Kidney epithelial cell (primary cell): ENCODE measurements around the gene FAF1. TPM values are rescaled to one million over a fixed set of nuclear protein-coding genes. Genes with fewer than 3 reads are reported as not detected.
"Not testable (repeated sequence)": the region's sequence is repeated elsewhere in the genome, so short reads cannot be mapped to it uniquely, and the experiment has no call there.

ENCODE experiments used
- DNase-seq: peaks from one replicate; pipeline ENCODE4 v3.0.0-alpha.2; 2010; ENCODE audit warnings: low read depth
- H3K27me3 ChIP-seq: 2 replicates; pipeline ENCODE4 v1.6.0; 2011; ENCODE audit warnings: low read length; ENCODE audit not compliant: control insufficient read depth, insufficient read depth
- H3K36me3 ChIP-seq: 2 replicates; pipeline ENCODE4 v1.5.1; 2011; ENCODE audit warnings: low read length; ENCODE audit not compliant: control insufficient read depth, insufficient read depth
- H3K4me3 ChIP-seq: 2 replicates; pipeline ENCODE4 v1.5.1; 2011; ENCODE audit warnings: low read depth, mild to moderate bottlenecking, control low read depth, low read length
- total RNA-seq: library from RNA; depleted of rRNA; stranded (reverse); fragments of >200 nt; gene quantifications from 2 replicates; pipeline ENCODE4 v1.2.3, GENCODE V29; 2015
- TF ChIP-seq, protein P1 (sequence below): IDR thresholded peaks from 2 replicates; pipeline ENCODE4 v1.5.1; 2011; ENCODE audit warnings: mild to moderate bottlenecking, moderate library complexity, low read length, control low read depth, inconsistent platforms; ENCODE audit not compliant: insufficient read depth, poor library complexity, severe bottlenecking

The FAF1 gene
- total RNA-seq, 1 donor from 2014 or later: 57.8 TPM

DNA sequence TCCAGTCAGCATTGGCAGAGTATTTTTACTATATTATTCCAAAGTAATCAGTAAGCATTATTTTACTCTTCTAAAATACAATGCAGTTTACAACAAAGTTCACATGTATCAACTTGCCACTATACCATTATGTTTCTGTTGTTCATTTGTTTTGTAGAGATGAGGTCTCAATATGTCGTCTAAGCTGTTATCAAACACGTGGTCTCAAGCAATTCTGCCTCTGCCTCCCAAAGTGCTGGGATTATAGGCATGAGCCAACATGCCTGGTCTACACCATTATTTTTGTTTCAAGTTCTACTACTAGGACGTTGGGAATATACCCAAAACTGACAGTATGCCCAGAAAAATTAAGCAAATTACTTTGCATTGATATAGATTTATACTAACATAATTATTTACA, 19.8 kb downstream of the FAF1 start:
- Histone ChIP-seq H3K4me3 (no peak overlapping the region), H3K27me3 (no peaks in the 10 kb centered on the region), H3K36me3 (no peaks in the 10 kb centered on the region)
- no peak for DNase-seq
- TF ChIP-seq, protein P1, sequence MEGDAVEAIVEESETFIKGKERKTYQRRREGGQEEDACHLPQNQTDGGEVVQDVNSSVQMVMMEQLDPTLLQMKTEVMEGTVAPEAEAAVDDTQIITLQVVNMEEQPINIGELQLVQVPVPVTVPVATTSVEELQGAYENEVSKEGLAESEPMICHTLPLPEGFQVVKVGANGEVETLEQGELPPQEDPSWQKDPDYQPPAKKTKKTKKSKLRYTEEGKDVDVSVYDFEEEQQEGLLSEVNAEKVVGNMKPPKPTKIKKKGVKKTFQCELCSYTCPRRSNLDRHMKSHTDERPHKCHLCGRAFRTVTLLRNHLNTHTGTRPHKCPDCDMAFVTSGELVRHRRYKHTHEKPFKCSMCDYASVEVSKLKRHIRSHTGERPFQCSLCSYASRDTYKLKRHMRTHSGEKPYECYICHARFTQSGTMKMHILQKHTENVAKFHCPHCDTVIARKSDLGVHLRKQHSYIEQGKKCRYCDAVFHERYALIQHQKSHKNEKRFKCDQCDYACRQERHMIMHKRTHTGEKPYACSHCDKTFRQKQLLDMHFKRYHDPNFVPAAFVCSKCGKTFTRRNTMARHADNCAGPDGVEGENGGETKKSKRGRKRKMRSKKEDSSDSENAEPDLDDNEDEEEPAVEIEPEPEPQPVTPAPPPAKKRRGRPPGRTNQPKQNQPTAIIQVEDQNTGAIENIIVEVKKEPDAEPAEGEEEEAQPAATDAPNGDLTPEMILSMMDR: no peak

DNA sequence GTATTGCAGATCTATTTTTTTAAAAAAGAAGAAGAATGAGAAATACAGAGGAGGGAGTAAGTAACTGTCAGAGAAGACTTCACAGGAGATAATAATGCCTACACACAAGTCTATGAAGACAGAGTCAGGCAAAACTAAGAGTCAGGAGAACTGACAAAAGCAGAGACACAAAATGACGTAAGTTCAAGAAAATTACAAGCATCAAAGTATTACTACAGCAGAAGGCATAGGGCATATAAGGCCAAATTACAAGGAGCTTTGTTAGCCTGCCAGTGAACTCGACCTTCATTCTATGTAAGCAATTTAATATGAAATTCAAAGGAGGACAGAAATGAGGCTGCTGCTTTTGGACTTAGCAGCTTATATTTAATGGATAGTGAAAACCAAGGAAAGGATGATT, 23.7 kb downstream of the FAF1 start:
- TF ChIP-seq, protein P1: no peak
- no peak for DNase-seq
- Histone ChIP-seq H3K36me3 (no peaks in the 10 kb centered on the region), H3K4me3 (no peak overlapping the region), H3K27me3 (no peaks in the 10 kb centered on the region)

DNA sequence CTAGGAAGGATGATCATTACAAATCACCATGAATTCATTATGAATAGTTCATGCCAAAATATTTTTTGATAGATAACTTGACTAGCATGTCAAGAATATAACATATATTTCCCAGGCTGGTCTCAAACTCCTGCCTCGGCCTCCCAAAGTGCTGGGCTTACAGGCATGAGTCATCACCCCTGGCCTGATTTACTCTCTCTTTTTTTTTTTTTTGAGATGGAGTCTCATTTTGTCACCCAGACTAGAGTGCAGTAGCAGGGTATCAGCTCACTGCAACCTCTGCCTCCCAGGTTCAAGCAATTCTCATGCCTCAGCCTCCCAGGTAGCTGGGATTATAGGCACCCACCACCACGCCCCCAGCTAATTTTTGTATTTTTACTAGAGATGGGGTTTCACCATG, 24.8 kb downstream of the FAF1 start:
- DNase-seq, H3K36me3 ChIP-seq, H3K27me3 ChIP-seq, H3K4me3 ChIP-seq: not testable (repeated sequence)

DNA sequence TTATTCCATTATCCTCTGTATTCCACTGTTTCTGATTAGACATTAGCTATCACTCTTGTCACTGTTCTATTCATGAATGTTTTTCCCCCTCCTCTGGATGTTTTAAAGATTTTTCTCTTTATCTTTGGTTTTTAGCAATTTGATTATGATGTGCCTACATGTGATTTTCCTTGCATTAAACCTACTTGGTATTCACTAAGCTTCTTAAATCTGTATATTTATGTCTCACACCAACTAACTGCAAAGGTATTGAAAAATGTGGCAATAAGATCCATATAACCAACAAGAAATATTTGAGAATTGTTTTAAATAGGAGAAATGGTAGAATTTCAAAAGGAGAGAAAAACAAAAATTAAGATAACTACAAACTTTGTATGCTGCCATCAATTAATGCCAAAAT, 25.2 kb downstream of the FAF1 start:
- DNase-seq: no peak
- no peaks in the 10 kb centered on the region for H3K36me3 ChIP-seq
- H3K4me3 ChIP-seq: no peak overlapping the region
- TF ChIP-seq, protein P1: no peak
- no peaks in the 10 kb centered on the region for H3K27me3 ChIP-seq

DNA sequence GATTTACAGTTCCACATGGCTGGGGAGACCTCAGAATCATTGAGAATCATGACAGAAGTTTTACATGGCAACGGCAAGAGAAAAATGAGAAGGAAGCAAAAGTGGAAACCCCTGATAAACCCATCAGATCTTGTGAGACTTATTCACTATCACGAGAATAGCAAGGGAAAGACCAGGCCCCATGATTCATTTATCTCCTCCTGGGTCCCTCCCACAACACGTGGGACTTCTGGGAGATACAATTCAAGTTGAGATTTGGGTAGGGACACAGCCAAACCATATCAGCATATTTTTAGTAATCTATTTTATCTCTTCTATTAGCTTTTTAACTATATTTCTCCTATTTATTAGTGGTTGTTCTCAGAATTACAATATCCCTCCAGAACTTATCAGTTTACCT, 26.3 kb downstream of the FAF1 start:
- H3K4me3 ChIP-seq, H3K36me3 ChIP-seq, H3K27me3 ChIP-seq, DNase-seq: not testable (repeated sequence)

DNA sequence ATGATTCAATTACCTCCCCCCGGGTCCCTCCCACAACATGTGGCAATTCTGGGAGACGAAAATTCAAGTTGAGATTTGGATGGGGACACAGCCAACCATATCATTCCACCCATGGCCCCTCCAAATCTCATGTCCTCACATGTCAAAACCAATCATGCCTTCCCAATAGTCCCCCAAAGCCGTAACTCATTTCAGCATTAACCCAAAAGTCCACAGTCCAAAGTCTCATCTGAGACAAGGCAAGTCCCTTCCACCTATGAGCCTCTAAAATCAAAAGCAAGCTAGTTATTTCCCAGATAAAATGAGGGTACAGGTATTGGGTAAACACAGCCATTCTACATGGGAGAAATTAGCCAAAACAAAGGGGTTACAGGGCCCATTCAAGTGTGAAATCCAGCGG, 28.0 kb downstream of the FAF1 start:
- not testable (repeated sequence) for H3K27me3 ChIP-seq, H3K4me3 ChIP-seq, H3K36me3 ChIP-seq, DNase-seq

DNA sequence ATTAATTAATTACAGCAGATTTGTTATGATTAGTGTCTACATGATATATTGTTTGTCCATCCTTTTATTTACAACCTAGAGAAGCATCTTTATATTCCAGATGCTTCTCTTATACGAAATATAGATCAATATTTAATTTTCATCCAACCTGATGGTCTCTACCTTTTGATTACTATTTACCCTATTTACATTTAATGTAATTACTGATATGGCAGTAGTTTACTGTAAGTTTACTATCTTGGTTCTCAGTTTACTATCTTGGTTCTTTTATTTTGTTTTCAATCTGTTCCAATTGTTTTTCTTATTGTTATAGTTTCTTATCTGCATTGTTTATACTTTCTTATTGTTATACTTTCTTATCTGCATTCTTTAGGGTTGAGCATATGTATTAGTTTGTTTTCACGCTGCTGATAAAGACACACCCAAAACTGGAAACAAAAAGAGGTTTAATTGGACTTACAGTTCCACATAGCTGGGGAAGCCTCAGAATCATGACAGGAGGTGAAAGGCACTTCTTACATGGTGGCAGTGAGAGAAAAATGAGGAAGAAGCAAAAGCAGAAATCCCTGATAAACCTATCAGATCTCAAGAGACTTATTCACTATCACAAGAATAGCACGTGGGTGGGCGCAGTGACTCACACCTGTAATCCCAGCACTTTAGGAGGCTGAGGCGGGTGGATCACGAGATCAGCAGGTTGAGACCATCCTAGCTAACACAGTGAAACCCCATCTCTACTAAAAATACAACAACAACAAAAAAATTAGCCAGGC, 28.9 kb downstream of the FAF1 start:
- TF ChIP-seq, protein P1: no peak
- Histone ChIP-seq H3K36me3 (no peaks in the 10 kb centered on the region), H3K4me3 (no peak overlapping the region), H3K27me3 (no peaks in the 10 kb centered on the region)
- DNase-seq: no peak
